ENCODE results near the gene SLC35A3. TPM values are rescaled to one million over a fixed set of nuclear protein-coding genes. Genes with fewer than 3 reads are reported as not detected.

SLC35A3 gene
- total and polyA plus RNA-seq, 7 donors: 20.2 to 40.6 (median 23.9) TPM

DNA sequence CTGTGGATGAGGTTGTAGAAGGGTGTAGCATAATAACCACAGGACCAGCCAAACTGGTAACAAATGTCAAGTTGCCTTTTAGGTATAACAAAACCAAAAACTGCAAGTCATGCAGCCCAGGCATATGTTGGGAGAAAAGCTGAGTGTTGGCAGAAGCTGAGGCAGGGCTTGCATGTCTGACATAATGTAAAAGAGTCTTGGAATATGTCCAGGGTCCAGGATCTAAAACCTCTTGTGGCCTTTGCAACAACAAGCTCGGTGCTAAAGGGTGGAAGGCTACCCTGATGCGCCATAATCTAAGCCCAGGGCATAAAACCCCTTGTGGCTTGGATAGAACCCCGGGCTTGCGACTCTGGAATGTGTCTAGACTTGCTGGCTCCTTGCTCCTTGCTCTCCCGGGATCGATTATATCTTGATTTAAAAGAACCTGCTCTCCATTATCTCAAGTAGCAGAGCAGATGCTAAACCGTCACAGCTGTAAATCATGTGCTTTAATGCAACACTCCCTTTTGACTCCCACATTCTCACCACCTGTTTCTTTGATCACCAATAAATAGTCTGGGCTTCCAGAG lies 26.5 kb upstream of the SLC35A3 start:
- Histone ChIP-seq H3K4me3 (no peak overlapping the region), H3K4me1 (no peaks in the 10 kb centered on the region), H3K27me3 (no peaks in the 10 kb centered on the region), H3K36me3 (no peaks in the 10 kb centered on the region), H3K9me3 (no peaks in the 10 kb centered on the region), H3K27ac (no peak overlapping the region)
- 70 to 77% methylated on average over 7 of the region's 7 CpGs for whole genome bisulfite sequencing, 2 donors
- intact Hi-C loops (cut with DNase I): no loop called here
- TF ChIP-seq EP300 (IDR thresholded peaks at IDR 0.05) (no peak), POLR2A (IDR thresholded peaks at IDR 0.05) (no peak), POLR2AphosphoS5 (IDR thresholded peaks at IDR 0.05) (no peak), CTCF (IDR thresholded peaks at IDR 0.05) (no peak)
- DNase-seq: no peak

DNA sequence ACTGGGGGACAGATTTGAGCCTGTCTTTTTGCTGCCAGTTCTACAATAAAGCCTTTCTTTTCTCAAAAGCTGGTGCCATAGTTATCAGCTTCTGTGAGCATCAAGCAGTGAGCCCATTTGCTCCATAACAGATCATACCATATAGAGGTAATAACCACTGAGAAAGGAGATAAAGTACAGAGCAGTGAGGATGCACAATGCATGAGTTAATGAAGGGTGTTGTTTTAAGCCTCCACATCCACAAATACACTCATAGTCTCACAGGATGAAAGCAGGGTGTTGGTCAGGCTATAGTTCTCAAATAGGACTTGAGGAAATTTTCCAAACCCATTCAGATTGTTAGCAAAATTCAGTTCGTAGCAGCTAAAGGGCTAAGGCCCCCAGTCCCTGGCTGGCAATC lies 25.6 kb upstream of the SLC35A3 start:
- no peaks in the 10 kb centered on the region for H3K9me3 ChIP-seq
- H3K27me3 ChIP-seq: no peaks in the 10 kb centered on the region
- WGBS, 2 donors: 87 to 91% methylated on average over 1 of the region's 1 CpG
- H3K36me3 ChIP-seq: no peaks in the 10 kb centered on the region
- no peaks in the 10 kb centered on the region for H3K4me1 ChIP-seq
- H3K4me3 ChIP-seq: no peak overlapping the region
- intact Hi-C loops (cut with DNase I): no loop called here
- no peak overlapping the region for H3K27ac ChIP-seq
- no peak for TF ChIP-seq EP300 (IDR thresholded peaks at IDR 0.05)
- no peak for TF ChIP-seq CTCF (IDR thresholded peaks at IDR 0.05)
- no peak for TF ChIP-seq POLR2A (IDR thresholded peaks at IDR 0.05)
- no peak for TF ChIP-seq POLR2AphosphoS5 (IDR thresholded peaks at IDR 0.05)
- no peak for DNase-seq

GRCh38 chr1:99945174-99945573 lies 24.6 kb upstream of the SLC35A3 start:
- no peaks in the 10 kb centered on the region for H3K4me1 ChIP-seq
- no peak overlapping the region for H3K4me3 ChIP-seq
- DNase-seq: no peak
- no peaks in the 10 kb centered on the region for H3K36me3 ChIP-seq
- intact Hi-C loops (cut with DNase I): no loop called here
- H3K27me3 ChIP-seq: no peaks in the 10 kb centered on the region
- TF ChIP-seq EP300 (IDR thresholded peaks at IDR 0.05) (no peak), CTCF (IDR thresholded peaks at IDR 0.05) (no peak), POLR2AphosphoS5 (IDR thresholded peaks at IDR 0.05) (no peak), POLR2A (IDR thresholded peaks at IDR 0.05) (no peak)
- no peaks in the 10 kb centered on the region for H3K9me3 ChIP-seq
- H3K27ac ChIP-seq: no peak overlapping the region
- WGBS, 2 donors: 86 to 90% methylated on average over 1 of the region's 1 CpG

GRCh38 chr1:99950486-99950885 lies 19.3 kb upstream of the SLC35A3 start:
- intact Hi-C loops (cut with DNase I): no loop called here
- WGBS, 2 donors: 85 to 93% methylated on average over 3 of the region's 3 CpGs
- no peak for DNase-seq
- no peak overlapping the region for H3K27ac ChIP-seq
- no peaks in the 10 kb centered on the region for H3K4me1 ChIP-seq
- TF ChIP-seq POLR2A (IDR thresholded peaks at IDR 0.05): no peak
- no peak for TF ChIP-seq EP300 (IDR thresholded peaks at IDR 0.05)
- TF ChIP-seq CTCF (IDR thresholded peaks at IDR 0.05): no peak
- TF ChIP-seq POLR2AphosphoS5 (IDR thresholded peaks at IDR 0.05): no peak
- no peaks in the 10 kb centered on the region for H3K36me3 ChIP-seq
- H3K4me3 ChIP-seq: no peak overlapping the region
- no peaks in the 10 kb centered on the region for H3K9me3 ChIP-seq
- H3K27me3 ChIP-seq: no peaks in the 10 kb centered on the region

GRCh38 chr1:99952522-99952921 lies 17.3 kb upstream of the SLC35A3 start:
- TF ChIP-seq CTCF (IDR thresholded peaks at IDR 0.05) (no peak), POLR2A (IDR thresholded peaks at IDR 0.05) (no peak)
- intact Hi-C loops (cut with DNase I): no loop called here

More at GRCh38 chr1:99952522-99952921, 17.3 kb upstream of the SLC35A3 start:
- H3K27me3 ChIP-seq: no peaks in the 10 kb centered on the region
- no peak overlapping the region for H3K4me3 ChIP-seq
- H3K4me1 ChIP-seq: no peaks in the 10 kb centered on the region
- WGBS, 2 donors: 78 to 90% methylated on average over 1 of the region's 1 CpG
- H3K27ac ChIP-seq: no peak overlapping the region
- no peak for DNase-seq
- no peaks in the 10 kb centered on the region for H3K9me3 ChIP-seq
- H3K36me3 ChIP-seq: no peaks in the 10 kb centered on the region

Data from sigmoid colon (tissue), 7 donors.